ENCODE data around the gene ODF2L.

DNA sequence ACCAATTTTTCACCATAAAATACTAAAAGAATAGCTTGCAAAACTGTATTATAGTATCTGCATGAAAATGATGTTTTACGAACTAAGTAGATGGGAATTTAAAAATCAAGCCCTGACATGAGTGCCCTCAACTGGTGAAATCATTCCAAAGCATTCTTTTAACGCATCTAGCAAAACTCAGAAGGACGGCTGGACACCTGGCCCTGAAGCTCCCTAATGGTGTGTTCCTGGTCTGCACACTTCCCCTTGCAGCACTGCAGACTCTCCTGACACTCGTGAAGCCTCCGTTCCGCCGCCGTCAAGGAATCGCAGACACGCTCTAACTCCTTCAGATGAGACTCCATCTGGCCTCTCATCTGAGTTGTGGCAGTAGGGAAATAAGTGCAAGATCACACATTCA lies 39.9 kb downstream of the ODF2L start:
- TF ChIP-seq, protein P1, sequence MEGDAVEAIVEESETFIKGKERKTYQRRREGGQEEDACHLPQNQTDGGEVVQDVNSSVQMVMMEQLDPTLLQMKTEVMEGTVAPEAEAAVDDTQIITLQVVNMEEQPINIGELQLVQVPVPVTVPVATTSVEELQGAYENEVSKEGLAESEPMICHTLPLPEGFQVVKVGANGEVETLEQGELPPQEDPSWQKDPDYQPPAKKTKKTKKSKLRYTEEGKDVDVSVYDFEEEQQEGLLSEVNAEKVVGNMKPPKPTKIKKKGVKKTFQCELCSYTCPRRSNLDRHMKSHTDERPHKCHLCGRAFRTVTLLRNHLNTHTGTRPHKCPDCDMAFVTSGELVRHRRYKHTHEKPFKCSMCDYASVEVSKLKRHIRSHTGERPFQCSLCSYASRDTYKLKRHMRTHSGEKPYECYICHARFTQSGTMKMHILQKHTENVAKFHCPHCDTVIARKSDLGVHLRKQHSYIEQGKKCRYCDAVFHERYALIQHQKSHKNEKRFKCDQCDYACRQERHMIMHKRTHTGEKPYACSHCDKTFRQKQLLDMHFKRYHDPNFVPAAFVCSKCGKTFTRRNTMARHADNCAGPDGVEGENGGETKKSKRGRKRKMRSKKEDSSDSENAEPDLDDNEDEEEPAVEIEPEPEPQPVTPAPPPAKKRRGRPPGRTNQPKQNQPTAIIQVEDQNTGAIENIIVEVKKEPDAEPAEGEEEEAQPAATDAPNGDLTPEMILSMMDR (IDR thresholded peaks at IDR 0.05; ENCODE audit: poor library complexity), result peak; percentile 44
- no peak for TF ChIP-seq EZH2 (IDR thresholded peaks at IDR 0.05; ENCODE audit: borderline replicate concordance)
